GM19467 (cell line): ENCODE data around the gene PCNX4.
A peak's percentile ranks its signal among the peaks of the same experiment; 100 is the strongest.

ENCODE experiments used
- ATAC-seq: cut with Tn5 transposase; IDR thresholded peaks from one replicate; pipeline ENCODE4 v1.9.1; 2021; ENCODE audit warnings: mild to moderate bottlenecking, moderate library complexity; ENCODE audit not compliant: unreplicated experiment

PCNX4 gene

GRCh38 chr14:60204843-60205774 lies 113.4 kb downstream of the PCNX4 start:
- ATAC-seq: peak; percentile 42

GRCh38 chr14:60206249-60206670 lies 114.5 kb downstream of the PCNX4 start:
- no peak for ATAC-seq

GRCh38 chr14:60206837-60207533 lies 115.3 kb downstream of the PCNX4 start:
- no peak for ATAC-seq

DNA sequence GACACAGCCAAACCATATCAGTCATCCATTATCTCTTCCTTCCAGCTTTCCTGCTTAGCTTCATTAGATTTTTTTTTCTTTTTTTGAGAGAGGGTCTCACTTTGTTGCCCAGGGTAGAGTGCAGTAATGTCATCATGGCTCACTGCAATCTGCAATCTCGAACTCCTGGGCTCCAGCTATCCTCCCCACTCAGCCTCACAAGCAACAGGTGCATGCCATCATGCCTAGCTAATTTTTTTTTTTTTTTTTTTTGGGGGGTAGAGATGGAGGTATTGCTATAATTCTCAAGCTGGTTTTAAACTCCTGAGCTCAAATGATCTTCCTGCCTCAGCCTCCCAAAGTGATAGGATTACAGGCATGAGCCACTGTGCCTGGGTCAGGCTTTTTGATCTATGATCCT lies 119.0 kb downstream of the PCNX4 start:
- ATAC-seq: no peak

DNA sequence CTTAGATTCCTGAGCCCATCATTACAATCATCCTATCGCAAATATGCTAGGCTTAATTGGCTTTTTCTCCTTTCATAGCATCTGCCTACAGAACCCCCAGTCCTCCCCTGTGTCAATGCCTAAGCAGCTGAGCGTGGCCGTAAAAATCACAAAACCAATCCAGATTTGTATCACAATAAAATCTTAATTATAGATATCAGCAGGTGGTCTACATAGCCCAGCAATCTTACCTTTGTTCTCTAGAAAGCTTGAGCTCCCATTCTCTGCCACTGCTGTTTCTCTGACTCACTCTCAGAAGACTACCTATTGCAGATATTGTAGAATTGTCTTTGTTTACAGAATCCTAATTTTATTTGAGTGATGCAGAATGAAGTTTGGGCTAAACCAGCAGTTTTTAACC lies 119.4 kb downstream of the PCNX4 start:
- no peak for ATAC-seq

GRCh38 chr14:60212503-60213371 lies 121.0 kb downstream of the PCNX4 start:
- peak; percentile 88 for ATAC-seq

DNA sequence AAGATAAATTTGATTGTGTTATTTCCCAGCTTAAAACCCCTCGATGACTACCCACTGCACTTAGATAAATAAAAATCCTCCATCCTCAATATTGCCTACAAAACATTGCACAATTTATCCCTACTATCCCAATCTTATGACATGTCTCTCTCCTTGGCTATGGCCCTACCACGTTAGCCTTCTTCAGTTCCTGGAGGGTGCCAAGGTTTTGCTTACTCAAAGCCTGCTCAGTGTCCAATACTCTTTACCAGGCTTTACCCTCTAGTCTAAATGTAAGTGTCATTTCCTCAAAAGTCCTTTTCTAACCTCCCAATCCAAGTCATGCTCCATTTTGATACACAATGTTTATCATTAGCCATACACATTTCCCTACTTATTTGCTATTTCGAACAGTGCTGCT lies 122.3 kb downstream of the PCNX4 start:
- ATAC-seq: no peak

DNA sequence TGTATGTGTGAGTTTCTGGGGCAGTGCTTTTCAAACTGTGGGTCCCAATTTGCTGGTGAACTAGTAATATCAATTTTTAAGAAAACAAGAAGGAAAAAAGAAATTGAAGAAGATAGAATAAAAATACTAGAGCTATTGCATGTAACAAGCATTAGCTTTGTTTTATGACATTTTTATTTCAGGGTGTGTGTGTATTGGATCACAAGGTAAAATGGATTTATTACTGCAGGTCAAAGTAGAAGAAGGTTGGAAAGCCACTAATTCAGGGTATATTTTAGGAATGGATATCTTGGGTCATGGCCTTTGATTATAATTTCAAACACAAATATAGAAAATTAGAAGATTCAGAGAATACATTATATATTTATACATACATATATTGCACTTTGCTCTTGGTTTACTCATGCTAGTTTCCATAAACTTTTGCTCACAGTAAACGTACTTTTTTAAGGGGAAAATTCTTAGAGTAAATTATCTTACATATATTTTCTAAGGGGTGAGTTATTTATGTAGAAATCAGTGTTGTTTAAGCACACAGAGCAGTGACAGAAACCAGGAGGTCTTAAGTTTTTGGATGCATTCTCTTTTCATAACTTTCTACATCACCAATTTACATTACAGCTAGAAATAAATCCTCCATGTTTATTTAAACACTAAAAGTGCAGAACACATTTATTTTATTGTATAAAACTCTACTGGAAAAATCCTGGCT lies 122.8 kb downstream of the PCNX4 start:
- no peak for ATAC-seq

GRCh38 chr14:60215127-60215444 lies 123.4 kb downstream of the PCNX4 start:
- no peak for ATAC-seq

GRCh38 chr14:60215520-60216420 lies 124.0 kb downstream of the PCNX4 start:
- ATAC-seq: no peak

DNA sequence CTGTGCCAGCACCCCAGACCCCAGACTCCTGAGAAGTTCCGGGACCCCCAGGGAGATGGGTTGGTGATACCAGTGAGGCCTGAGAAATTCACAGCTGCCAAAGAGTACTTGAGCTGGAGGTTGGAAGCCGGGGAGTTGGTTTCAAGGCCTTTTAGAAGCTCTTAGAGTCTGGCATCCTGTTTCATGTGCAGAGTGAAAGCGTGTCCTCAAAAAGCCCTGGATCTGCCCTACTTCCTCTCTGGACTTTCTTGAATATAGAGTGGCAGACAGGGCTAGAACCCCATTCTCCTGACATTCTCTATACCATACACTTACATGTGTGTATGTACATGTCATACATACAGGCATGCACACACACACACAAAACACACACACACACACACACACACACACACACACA lies 126.0 kb downstream of the PCNX4 start:
- ATAC-seq: no peak
